Activated T-helper 1 cell treated with anti-CD3 and anti-CD28 coated beads, Interleukin-12 subunit alpha, Interleukin-12 subunit beta, Interleukin-2, Interleukin-4 antibody, amounts not matched to agents 30 ng/mL and 10 ng/mL and 1 ng/mL, durations not matched to agents 14 hours and 24 hours and 36 hours (primary cell): ENCODE results near the gene CAMSAP1. TPM values are rescaled to one million over a fixed set of nuclear protein-coding genes. Genes with fewer than 3 reads are reported as not detected.
A peak's percentile ranks its signal among the peaks of the same experiment; 100 is the strongest.

Source experiments
- DNase-seq: peaks from one replicate; pipeline ENCODE4 v3.0.0; 2021; ENCODE audit warnings: low spot score
- H3K27ac Mint-ChIP-seq: one replicate; pipeline ENCODE4 v1.8.0; 2021; ENCODE audit warnings: mild to moderate bottlenecking, mixed read lengths
- H3K27me3 Mint-ChIP-seq: one replicate; pipeline ENCODE4 v1.8.0; 2022; ENCODE audit warnings: mild to moderate bottlenecking, moderate library complexity, mixed read lengths; ENCODE audit not compliant: insufficient read depth
- H3K36me3 Mint-ChIP-seq: one replicate; pipeline ENCODE4 v1.8.0; 2021; ENCODE audit warnings: low read depth, mixed read lengths
- H3K4me1 Mint-ChIP-seq: one replicate; pipeline ENCODE4 v1.8.0; 2021; ENCODE audit warnings: low read depth, mixed read lengths
- H3K4me3 Mint-ChIP-seq: one replicate; pipeline ENCODE4 v1.8.0; 2021; ENCODE audit warnings: mild to moderate bottlenecking, moderate library complexity, mixed read lengths
- H3K9me3 Mint-ChIP-seq: one replicate; pipeline ENCODE4 v1.8.0; 2021; ENCODE audit warnings: mixed read lengths
- intact Hi-C: fragments of 100-400 bp; cut with micrococcal nuclease; formaldehyde crosslinking; loops from one replicate; pipeline ENCODE4 v1.15.1; 2024
- total RNA-seq: library from RNA; stranded (reverse); gene quantifications from 2 replicates; pipeline ENCODE4 v1.2.3, GENCODE V29; 2022

Gene CAMSAP1
- total RNA-seq, 1 donor from 2014 or later, result 43.8 TPM

DNA sequence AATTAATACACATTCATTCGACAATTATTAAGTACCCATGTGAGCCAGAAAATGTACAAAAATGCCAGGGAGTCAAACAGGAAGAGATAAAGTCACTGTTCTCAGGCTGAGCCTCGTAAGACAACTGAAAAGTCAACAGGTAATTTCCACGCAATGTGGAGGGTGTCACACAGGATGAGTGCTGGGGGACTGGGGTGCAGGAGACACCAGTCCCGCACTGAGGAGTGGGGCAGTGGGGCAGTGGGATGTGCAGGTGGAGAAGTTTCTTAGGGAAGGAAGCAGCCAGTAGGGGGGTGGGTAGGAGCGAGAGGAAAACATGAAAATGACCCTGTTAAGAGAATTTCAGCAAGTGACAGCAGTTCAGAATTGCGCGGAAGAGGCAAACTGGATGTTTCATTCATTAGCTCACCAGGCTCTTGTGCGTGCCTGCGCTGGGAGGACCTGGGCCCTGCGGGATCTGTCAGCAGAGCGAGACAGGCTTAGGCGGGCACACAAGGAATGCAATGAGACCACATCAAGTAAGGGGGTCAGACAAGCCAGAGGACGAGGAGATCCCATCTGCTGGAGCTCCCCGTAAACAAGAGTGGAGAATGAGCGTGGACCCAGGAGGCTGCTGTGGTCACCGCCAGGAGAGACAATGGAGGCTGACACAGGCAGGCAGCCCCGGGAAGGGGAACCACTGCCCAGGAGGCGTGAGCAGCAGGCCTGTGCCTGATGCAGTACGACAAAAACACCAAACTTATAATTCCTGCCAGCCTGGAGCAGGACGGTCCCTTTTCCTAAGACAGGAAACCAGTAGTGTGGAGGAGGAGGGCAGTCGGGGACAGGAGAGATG, 21.0 kb downstream of the CAMSAP1 start:
- Mint-ChIP-seq H3K4me1 (peaks cover 48% of the 10 kb centered on the region), H3K4me3 (peak overlapping the region; percentile 50), H3K27me3 (peaks cover 1% of the 10 kb centered on the region), H3K27ac (no peak overlapping the region), H3K36me3 (no peaks in the 10 kb centered on the region), H3K9me3 (no peaks in the 10 kb centered on the region)
- DNase-seq, result no peak
- intact Hi-C loops, result no loop called here

DNA sequence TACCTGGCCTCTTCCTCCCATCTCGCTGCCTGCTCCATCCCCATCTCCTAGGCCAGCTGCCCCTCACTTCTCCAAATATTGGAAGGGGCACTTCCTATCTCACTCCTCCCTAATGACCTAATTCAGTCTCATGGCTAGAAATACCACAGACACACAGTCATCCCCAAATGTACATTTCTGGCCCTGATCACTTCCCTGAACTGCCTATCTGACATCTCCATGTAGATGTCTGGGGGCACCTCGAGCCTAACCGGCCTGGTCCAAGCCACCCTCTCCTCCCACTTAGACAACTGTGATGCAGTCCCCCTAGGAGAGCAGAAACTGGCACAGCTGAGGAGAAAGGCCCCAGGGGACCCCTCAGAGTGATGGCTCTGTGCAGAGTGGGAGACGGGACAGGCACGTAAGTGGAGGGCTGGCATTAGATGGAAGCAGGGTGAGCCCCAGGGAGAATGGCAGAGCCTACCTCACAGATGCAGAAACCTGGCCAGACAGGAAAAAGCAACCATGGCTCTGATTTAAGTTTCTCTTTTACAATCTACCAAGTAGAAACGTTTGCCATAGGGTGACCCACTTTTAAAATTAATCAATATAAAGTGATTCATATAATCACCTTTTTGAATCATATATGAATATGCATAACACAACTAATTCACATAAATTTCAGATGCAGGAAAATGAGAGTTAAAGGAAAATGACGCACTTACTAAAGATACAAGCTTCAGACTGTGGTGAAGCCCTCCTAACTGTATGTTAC, 22.1 kb downstream of the CAMSAP1 start:
- no peaks in the 10 kb centered on the region for H3K36me3 Mint-ChIP-seq
- H3K9me3 Mint-ChIP-seq, result no peaks in the 10 kb centered on the region
- no peak for DNase-seq
- H3K27ac Mint-ChIP-seq, result no peak overlapping the region
- H3K4me3 Mint-ChIP-seq, result no peak overlapping the region
- H3K27me3 Mint-ChIP-seq, result peaks cover 1% of the 10 kb centered on the region
- intact Hi-C loops, result no loop called here
- peaks cover 48% of the 10 kb centered on the region for H3K4me1 Mint-ChIP-seq

DNA sequence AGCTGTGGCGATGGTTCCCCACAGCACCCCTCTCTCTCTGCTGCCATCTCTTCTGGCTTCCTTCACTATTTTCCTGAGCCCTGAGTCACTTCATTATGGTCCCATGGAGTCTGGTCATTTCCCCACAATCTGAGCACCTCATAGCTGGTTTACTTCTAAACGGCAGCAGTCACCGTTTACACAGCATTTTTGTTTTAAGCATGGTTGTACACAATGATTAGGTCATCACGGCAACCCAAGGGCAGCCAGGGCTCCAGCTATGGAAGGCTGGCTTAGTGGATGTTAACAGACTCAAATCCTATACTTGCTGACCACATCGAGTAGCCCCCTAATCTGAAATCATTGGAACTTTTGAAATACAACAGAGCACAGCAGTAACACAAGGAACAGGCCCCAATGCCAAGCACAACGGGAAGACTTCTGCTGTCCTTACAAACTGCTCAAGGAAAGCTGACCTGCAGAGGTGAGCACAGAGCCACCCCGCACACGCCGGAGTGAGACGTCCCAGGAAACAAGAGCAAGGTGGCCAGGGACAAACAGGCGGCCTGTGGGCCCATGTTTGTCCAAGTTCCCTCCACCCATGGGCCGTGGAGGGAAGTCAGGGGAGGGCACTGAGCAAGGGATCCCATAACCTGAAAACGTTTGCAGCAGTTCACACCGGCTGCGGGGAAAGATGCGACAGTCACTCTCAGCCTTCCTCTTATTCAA, 22.9 kb downstream of the CAMSAP1 start:
- peaks cover 48% of the 10 kb centered on the region for H3K4me1 Mint-ChIP-seq
- H3K4me3 Mint-ChIP-seq, result no peak overlapping the region
- H3K27ac Mint-ChIP-seq, result no peak overlapping the region
- no peaks in the 10 kb centered on the region for H3K36me3 Mint-ChIP-seq
- no peak for DNase-seq
- no peaks in the 10 kb centered on the region for H3K9me3 Mint-ChIP-seq
- H3K27me3 Mint-ChIP-seq, result peaks cover 1% of the 10 kb centered on the region
- intact Hi-C loops, result no loop called here

DNA sequence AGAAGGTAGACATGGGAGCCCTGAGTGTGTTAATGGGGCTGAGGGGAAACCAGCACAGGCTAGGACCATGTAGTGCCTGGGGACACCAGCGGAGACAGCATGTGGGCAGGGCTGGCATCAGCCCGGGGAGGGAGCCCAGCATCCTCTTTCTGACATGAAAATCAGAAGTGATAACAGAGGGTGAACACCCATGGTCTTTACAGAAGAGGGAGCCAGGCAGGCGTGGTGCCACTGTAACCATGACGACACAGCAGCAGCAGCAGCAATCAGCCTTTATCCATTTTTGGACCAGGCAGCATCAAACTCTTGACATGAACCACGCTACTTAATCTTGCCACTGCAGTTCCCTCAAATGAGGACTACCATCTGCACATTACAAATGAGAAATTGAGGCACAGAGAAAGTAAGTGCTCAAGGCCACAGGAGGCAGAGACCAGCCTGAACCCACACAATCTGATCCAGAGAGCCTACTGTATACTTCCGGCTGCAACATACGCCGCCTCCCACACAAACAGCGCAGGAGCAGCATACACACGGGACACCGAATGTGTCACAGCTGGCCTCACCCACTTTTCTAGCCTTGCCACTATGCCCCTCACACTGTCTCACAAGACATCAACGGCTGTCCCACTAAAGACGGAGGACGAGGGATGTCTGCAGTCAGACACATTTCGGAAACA, 23.8 kb downstream of the CAMSAP1 start:
- DNase-seq, result no peak
- Mint-ChIP-seq H3K9me3 (no peaks in the 10 kb centered on the region), H3K4me3 (no peak overlapping the region), H3K36me3 (no peaks in the 10 kb centered on the region), H3K27ac (no peak overlapping the region), H3K4me1 (peaks cover 48% of the 10 kb centered on the region), H3K27me3 (peaks cover 1% of the 10 kb centered on the region)
- intact Hi-C loops, result no loop called here

DNA sequence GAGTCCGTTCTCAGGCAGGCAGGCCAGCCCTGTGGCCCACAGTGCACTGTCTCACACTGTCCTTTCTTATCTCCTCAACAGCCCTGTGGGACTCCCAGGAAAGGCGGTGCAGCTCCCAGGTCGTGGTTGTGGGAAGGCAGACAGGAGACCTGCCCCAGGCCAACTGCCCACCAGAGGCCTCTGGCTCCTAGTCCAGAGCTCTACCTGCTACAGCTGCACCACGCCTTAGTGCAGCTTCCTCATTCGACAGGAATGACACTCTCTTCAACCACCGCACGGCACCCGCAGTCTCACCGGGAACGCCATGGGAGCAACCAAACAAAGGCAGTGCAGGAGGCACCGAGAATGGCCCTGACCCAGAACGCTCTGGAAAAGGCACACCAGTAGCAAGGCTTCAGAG, 25.3 kb downstream of the CAMSAP1 start:
- Mint-ChIP-seq H3K4me3 (no peak overlapping the region), H3K36me3 (no peaks in the 10 kb centered on the region), H3K27ac (no peak overlapping the region), H3K9me3 (no peaks in the 10 kb centered on the region), H3K27me3 (no peaks in the 10 kb centered on the region), H3K4me1 (peaks cover 44% of the 10 kb centered on the region)
- intact Hi-C loops, result no loop called here
- DNase-seq, result no peak

DNA sequence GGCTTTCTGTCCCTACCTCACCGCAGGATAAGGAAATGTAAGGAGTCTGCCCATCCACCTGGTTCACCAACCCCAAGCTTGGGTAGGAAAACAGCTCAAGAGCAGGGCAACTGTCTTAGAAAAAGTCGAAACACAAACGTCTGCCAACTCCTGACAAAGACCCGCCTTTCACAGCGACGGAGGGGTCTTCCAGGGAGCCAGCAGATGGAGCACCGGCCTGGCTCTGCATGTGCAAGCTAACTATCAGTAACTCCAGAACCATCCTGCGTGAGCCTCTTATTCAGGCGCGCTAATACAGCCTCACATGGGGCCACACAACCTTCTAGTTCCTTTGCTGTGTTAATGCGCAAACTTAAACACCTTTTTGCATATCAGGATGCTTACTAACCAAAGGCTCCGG, 26.9 kb downstream of the CAMSAP1 start:
- Mint-ChIP-seq H3K36me3 (peaks cover 5% of the 10 kb centered on the region), H3K4me3 (no peak overlapping the region)
- intact Hi-C loops, result no loop called here

DNA sequence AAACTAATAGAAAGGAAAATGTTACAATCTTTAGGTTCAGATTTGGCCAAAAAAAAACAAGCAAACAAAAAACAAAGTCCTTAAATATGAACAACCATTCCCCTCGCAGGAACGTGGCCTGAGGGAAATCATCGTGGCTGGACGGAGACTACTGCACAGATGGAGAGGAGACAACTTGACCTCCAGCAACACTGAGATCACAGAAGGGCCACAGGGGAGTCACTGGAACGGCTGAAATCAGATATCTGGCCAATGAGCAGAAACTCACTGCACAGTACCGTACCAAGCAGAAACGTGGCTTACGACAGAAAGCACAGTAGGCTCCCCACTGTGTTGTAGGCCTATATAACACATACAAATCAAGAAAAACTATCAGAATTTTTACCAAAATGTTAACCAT, 27.7 kb downstream of the CAMSAP1 start:
- DNase-seq, result no peak
- no peaks in the 10 kb centered on the region for H3K27me3 Mint-ChIP-seq
- no peak overlapping the region for H3K27ac Mint-ChIP-seq
- intact Hi-C loops, result no loop called here
- H3K36me3 Mint-ChIP-seq, result peaks cover 5% of the 10 kb centered on the region
- H3K9me3 Mint-ChIP-seq, result no peaks in the 10 kb centered on the region
- peaks cover 25% of the 10 kb centered on the region for H3K4me1 Mint-ChIP-seq
- H3K4me3 Mint-ChIP-seq, result no peak overlapping the region

More for the DNA sequence above, 26.9 kb downstream of the CAMSAP1 start:
- Mint-ChIP-seq H3K4me1 (peaks cover 29% of the 10 kb centered on the region), H3K27me3 (no peaks in the 10 kb centered on the region), H3K9me3 (no peaks in the 10 kb centered on the region), H3K27ac (no peak overlapping the region)
- DNase-seq, result no peak

DNA sequence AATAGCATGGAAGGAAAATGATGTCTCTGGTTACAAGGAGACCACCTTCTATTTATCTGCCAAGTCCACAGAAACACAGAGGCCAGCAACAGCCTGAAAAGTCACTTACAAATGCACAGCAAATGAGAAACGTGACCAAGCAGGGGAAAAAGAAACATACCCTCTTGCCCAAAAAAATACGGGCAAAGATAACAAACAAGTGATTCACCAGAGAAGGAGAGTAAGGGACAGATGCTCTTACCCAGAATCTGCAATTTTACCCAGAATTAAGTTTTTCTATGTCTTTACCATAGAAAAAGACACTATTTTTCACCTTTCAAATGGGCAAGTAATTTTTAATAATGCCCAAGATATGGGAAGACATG, 28.1 kb downstream of the CAMSAP1 start:
- no peak overlapping the region for H3K4me3 Mint-ChIP-seq
- DNase-seq, result no peak
- H3K4me1 Mint-ChIP-seq, result peaks cover 22% of the 10 kb centered on the region
- H3K27ac Mint-ChIP-seq, result no peak overlapping the region
- no peaks in the 10 kb centered on the region for H3K27me3 Mint-ChIP-seq
- H3K9me3 Mint-ChIP-seq, result no peaks in the 10 kb centered on the region
- H3K36me3 Mint-ChIP-seq, result peaks cover 5% of the 10 kb centered on the region
- intact Hi-C loops, result no loop called here

DNA sequence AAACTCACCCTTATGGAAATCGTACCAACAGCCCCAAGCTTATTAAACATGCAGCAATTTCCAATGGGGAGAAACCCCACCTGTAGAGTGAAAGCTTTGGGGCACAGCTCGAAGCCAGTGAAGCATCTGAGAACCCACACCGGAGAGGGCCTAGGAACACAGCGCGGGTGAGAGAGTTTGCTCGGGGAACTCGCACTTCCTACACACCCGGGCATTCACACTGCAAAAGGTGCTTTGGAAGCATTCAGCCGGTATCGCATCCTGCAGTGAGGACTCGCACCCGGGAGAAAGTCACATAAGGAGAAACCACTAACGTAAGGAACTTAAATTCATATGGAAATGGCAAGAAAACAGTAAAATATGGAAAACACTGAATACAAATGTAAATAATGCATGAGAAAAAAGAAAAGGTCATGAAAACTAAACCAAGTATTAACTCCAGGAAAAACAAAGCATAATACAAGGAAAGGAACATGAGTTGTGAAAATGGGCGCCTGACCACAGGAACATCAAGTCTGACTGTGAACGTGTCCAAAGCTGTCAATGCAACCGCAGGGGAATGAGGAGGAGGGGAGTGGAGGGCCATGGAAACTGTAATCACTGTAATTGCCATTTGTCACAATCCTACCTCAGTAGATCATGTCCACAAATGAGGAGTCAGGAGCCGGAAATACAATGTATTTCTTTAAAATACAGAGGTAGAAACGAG, 28.7 kb downstream of the CAMSAP1 start:
- Mint-ChIP-seq H3K36me3 (peaks cover 5% of the 10 kb centered on the region), H3K27ac (no peak overlapping the region), H3K4me3 (no peak overlapping the region), H3K4me1 (peaks cover 17% of the 10 kb centered on the region), H3K27me3 (no peaks in the 10 kb centered on the region), H3K9me3 (no peaks in the 10 kb centered on the region)
- no peak for DNase-seq
- intact Hi-C loops, result no loop called here

DNA sequence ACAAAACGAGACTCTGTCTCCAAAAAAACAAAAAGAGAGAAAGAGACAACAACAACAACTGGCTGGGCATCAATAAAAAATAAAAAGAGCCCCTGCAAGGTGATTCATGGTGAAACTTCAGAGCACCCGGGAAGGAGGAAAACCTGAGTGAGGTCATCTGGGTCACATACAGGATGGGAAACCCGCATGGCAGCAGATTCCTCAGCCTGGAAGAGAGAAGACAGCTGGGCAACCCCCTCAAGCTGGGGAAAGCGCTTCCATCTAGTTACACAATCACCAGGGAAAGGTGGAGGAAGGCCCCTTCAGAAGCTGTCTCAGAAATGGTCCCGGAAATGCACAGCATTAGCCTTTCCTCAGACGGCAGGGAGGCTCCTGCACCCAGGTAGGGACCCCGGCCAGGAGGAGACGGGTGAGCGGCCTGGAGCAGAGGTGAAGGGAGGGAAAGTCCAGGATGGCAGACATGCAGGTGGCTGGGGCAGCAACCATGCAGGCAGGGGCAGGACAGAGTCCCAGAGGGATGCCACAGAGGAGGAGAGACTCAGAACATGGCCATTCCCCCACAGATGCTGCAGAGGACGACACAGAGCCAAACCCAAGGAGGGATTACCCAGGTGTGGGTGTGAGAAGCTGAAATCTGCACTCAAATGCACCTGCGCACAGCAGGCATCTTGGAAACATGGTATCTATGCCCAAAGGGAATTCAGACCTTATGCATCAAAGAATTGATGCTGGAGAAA, 29.4 kb downstream of the CAMSAP1 start:
- no peak overlapping the region for H3K4me3 Mint-ChIP-seq
- peaks cover 9% of the 10 kb centered on the region for H3K4me1 Mint-ChIP-seq
- no peak for DNase-seq
- no peaks in the 10 kb centered on the region for H3K27me3 Mint-ChIP-seq
- intact Hi-C loops, result no loop called here
- H3K9me3 Mint-ChIP-seq, result no peaks in the 10 kb centered on the region
- H3K27ac Mint-ChIP-seq, result no peak overlapping the region
- H3K36me3 Mint-ChIP-seq, result peaks cover 5% of the 10 kb centered on the region

DNA sequence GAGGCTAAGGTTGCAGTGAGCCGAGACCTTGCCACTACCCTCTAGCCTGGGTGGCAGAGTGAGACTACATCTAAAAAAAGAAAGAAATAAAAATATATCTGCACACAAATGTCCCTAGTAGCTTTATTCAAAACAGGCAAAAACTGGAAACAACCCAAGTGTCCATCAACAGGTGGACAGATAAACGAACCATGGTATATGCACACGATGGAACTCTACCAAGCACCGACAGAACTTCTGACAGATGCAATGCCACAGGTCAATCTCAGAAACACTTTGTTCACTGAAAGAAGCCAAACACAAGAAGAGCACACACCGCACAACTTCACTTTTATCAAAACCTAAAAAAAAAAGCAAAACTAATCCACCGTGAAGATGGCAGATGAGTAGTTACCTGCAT, 30.4 kb downstream of the CAMSAP1 start:
- H3K36me3 Mint-ChIP-seq, result peaks cover 5% of the 10 kb centered on the region

DNA sequence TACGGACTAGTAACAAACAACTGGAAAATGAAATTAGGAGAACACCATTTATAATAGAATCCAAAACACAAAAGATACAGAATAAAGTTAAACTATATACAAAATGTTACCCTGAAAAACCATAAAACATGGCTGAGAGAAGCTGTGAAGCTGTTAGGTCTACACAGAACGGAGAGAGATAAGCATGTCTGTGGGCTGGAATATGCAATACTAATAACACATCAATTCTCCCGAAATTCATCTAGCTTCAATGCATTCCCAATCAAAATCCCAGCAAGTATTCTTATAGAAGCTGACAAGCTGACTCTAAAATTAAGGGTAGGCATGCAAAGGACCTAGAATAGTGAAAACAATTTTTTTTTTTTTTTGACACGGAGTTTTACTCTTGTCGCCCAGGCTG, 32.5 kb downstream of the CAMSAP1 start:
- DNase-seq, result no peak
- Mint-ChIP-seq H3K27ac (no peak overlapping the region), H3K4me1 (peaks cover 6% of the 10 kb centered on the region), H3K9me3 (no peaks in the 10 kb centered on the region), H3K4me3 (no peak overlapping the region), H3K27me3 (no peaks in the 10 kb centered on the region), H3K36me3 (peaks cover 5% of the 10 kb centered on the region)
- intact Hi-C loops, result no loop called here

More for the DNA sequence above, 30.4 kb downstream of the CAMSAP1 start:
- no peaks in the 10 kb centered on the region for H3K9me3 Mint-ChIP-seq
- DNase-seq, result no peak
- H3K27me3 Mint-ChIP-seq, result no peaks in the 10 kb centered on the region
- no peak overlapping the region for H3K4me3 Mint-ChIP-seq
- intact Hi-C loops, result no loop called here
- peaks cover 6% of the 10 kb centered on the region for H3K4me1 Mint-ChIP-seq
- peak overlapping the region; percentile 26 for H3K27ac Mint-ChIP-seq
